ENCODE data around the gene SH3YL1.

The SH3YL1 gene, protein sequence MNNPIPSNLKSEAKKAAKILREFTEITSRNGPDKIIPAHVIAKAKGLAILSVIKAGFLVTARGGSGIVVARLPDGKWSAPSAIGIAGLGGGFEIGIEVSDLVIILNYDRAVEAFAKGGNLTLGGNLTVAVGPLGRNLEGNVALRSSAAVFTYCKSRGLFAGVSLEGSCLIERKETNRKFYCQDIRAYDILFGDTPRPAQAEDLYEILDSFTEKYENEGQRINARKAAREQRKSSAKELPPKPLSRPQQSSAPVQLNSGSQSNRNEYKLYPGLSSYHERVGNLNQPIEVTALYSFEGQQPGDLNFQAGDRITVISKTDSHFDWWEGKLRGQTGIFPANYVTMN
- 26.8 to 92.0 (median 73.9) reads per million in 3 experiments for total RNA-seq

DNA sequence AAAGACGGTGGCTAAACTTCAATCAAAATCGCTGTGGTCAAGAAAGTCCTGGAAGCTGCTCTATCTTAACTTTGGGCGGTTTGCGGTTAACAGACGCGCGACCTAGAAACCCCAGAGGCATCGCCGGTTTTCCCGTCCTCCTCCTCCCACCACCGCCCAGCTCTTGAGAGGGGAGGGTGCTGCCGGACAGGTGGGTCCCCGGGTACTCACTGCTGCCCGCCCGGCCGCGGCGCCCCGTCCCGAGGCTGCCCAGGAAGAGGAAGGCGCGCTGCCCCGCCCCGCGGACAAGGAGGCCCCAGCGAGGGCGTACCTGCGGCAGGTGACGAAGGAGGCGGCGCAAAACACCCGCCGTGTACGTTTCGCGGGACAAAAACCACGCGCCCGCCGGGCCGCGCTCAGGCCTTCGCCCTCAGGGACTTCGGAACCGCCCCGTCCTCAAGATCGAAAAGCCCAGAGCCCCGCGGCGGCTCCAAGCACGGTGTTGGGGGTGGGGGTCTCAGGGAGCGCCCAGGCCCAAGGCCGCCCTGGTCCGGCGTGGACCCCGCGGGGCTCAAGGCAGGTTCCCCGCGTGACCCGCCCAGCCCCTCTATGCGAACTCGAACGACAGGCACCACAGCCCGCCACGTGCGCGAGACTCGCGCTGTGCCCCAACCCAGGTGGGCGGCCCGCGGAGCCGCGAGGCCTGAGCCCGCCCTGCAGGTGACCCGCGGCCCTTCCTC lies at the start of gene SH3YL1:
Gene SH3YL1 (minus strand): TSS at position 259 of the 719 bp plus-strand sequence. CDS start 48 bp downstream, at position 211.
- peak; percentile 71 for DNase-seq

DNA sequence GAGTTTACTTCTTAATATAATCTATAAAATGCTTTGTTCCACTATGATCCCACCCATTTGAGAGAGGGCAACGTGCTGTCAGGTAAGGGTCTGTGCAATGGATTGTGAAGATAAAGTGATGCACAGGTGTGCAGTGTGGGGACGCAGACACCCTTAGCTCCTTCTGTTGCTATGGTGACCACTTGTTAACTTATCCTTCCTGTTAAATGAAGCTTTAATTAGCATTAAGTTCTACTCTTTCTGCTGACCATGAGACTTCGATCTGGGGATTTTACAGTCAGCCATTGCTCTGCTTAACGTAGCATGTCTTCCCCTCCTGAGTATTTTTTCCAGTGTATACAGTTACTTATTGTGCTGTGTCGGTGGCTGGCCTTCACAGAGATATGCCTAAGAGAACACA lies 47.2 kb upstream of the SH3YL1 start:
- DNase-seq = no peak

DNA sequence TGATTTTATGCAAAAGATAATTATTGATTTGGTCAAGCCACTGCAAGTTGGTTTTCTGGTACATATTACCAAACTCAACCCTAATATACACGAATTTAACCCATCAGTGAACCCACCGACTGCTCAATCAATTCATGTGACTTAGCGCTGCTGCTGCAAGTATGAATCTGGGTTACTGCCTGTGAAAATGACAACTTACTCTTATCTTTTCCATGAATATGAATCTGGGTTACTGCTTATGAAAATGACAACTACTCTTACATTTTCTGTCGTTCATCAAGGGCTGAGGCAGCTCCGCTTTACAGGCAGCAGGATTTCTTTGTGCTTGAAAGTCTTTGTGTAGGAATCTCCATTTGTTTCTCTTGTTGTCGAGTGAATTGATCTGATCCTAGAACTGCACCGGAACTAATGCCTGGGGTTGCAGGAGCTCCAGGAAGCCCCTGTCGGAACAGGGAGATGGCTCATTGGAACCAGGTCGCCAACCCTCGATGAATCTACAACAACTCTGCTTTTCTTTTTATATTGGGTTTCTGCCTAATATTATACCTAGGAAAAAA lies 46.2 kb upstream of the SH3YL1 start:
- no peak for DNase-seq

DNA sequence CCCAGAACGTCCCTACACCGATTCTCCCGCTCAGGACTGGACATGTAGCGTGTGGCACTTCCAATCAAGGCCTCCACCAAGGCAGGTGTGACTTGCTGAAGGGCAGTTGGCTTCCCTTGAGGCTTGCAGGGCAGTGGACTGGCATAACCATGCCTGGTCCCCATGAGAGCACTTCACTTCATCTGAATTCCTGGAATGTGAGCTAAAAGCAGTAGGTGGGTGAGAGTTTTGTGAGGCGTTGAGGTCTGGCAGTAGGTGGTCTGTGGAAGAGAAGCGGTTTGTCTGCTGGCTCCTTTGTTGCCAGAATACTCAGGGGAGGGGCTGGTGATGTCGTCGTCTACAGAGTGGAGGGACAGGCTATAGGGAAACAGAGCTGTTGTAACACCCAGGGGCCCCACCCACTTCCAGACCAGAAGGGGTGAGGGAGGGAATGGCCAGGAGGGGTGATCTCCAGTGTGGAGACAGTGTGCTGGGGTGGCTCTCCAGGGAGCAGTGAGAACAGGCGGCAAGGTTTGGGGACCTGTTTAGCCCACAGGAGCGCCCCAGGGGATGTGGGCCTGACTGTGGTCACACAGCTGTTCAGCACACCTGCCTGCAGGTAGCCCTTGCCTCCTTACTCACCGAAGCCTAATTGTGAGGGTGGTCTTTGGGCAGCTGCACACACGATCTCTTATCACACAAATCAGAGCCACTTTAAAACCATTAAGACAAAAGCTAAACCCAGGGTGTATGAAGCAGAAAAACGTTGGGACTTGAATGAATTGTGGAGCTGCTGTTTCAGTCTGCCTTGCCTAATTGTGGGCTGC lies 45.5 kb upstream of the SH3YL1 start:
- DNase-seq = no peak

DNA sequence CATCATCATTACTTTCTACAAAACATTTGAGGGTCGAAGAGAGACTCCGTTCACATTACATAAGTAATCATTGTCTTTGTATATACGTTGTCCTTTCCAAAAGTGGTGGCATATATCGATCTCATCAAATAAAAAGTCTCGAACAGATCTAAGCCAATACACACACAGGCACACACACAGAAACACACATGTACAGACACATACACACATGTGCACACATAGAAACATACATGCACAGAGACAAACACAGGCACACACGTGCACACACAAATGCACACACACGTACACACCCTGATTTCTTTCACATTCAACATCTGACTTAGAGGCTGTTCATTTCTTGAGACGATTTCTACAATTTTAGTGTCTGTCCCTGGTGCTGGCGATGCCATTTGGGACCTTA lies 41.5 kb upstream of the SH3YL1 start:
- DNase-seq = no peak

DNA sequence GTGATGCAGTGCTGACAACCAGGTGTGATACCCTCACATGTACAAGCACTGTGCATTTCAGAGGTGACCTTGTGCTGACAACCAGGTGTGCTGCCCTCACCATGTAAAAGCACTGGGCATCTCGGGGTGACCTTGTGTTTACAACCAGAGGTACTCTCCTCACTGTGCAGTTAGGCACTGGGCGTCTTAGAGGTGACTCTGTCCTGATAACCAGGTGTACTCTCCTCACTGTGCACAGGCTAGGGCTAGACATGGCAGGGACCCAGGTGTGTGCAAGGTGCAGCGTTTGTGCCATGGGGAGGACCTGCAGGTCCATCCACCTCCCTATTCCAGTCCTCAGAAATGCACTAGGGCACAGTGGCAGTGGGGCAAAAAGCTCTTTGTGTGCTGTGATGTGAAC lies 32.5 kb upstream of the SH3YL1 start:
- DNase-seq = no peak

DNA sequence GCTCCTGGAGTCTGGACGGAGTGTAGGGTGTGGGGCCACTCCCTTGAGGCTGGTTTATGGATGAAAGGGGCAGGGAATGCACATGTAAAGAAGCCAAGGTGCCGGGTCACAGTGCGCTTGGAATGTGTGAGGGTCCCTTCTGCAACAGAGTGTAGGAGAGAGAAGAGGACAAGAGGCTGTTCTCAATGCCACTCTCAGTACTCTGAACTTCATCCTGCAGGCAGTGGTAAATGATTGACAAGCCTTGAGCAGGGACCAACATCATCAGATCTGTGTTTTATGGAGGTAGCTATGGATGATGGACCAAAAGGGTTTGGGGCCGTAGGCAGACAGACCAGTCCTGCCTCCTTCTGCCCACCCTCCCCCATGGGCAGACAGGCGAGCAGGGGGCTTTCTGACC lies 31.3 kb upstream of the SH3YL1 start:
- DNase-seq = no peak

DNA sequence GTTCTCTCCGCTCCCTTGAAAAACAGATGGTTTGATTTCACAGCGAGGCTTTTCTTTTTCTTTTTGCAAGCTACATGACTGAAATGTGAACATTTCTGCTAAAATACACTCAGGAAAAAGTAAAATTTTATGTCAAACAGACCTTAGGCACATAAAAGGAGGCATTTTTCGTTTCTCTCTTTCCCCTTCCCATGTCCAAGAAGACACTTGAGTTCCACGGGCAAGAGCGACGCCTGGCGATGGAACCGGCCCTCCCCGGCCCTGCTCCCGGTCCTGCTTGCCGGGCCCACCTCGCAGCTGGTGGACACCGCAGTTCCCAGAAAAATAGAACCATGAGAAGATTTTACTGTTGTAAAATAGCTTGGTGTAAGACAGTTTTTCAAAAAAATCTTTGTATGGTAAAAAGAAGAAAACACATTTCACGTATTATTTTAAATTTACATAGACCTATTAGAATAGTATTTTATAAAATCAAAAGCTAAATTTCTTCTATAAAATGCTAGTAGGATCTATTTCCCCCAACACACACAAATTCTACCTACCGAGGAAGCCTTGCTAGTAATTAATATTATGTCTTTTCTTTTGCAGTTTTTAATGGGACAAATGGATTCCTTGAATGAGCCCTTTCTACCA lies 26.4 kb upstream of the SH3YL1 start:
- peak; percentile 9 for DNase-seq

DNA sequence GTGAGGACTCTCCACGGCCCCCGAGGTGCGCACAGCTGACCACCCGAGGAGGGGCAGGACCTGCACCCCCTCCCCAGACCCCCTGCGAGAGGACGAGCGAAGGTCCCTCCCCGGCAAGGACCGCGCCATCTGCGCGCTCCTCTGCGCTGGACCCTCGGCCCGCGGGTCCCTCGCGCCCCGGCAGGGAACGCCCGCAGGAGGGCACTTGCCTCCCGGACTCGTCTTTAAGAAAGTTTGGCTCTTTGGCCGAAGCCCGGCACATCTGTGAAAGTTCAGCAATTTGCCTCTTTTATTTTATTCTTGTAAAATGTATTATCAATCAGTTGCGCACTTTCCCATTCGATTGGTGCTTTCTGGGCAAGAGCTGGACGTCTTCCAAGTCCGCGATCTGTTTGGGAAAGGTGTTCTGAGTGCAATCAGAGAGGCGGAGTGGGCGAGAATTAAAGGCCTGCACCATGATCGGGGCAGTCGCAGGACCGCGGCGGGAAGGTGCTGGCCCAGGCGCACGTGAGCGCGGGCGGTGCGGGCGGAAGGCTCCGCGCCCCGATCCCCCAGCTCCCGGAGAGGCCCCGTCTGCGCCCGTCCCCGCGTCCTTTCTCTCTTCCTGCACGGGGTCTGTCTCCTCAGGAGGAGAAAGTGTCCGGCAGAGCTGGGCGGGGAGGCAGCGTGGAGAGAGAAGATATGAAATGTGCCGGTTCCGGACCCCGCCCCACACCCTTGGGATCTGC lies 25.7 kb upstream of the SH3YL1 start:
- DNase-seq = no peak

DNA sequence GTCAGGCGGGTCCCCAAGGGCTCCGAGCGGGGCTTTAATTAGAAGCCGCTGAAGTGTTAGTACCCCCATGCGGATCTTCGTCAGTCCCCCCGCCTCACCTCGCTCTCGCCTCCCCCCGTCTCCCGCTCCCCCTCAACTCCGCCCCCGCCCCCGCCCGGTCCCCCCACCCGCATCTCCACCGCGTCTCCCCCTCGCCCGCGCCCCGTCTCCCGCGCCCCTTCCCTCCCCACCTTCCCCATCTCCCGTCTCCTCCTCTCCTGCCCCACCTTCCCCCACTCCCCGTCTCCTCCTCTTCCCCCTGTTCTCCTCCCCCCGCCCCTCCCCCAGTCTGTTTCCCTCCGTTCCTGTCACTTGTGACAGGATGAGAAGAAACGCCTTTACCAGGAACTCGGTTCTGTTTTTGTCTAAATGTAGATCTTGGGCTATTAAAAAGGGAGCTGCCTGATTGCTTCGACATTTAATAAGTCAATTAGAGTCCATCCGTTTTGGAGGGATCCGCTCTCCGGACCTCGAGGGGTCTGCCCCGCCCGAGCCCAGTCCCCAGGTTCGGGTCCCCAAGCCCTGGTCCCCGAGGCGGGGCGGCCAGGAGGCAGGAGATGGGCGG lies 25.0 kb upstream of the SH3YL1 start:
- DNase-seq = no peak

DNA sequence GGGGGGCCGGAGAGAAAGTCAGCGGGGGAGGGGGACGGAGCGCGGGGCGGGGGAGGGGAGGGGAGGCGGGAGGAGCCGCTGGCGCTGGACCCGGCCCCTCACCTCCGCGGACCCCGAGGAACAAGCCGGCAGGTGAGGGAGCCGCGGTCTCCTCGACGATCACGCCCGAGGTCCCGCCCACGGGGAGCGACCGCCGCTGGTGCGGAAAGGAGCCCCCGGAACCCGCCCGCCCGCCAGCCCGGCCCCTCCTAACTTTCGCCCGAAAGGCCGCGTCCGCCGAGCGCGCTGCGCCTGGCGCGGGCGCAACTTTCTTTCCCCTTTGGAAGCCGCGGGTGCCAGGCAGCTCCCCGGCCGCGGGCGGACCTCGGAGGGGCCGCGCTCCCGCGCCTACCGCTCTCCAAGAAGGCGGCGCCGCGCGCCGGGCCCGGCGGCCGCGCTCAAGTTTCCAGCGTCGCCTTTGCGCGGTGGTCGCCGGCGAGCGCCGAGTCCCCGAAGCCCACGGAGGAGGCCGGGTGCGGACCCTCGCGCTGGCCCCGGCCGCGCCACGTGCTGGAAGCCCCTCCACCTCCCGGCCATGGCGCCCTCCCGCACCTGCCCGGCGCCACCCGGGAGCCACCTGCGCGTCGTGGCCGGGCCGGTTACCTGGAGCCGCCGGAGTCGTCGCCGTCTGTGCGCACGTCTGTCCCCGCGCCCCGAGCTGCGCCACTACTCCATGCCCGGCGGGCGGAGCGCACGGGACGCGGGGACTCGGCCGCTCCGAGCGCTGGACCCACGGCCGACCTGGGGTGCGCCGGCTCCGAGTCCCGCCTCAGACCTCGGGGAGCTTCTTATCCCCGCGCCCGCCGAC lies 24.3 kb upstream of the SH3YL1 start, which contains the start of gene ALKAL2:
Gene ALKAL2 (minus strand): TSS at position 181 of the 847 bp plus-strand sequence. CDS start 256 bp downstream, outside the sequence.
- DNase-seq = no peak

DNA sequence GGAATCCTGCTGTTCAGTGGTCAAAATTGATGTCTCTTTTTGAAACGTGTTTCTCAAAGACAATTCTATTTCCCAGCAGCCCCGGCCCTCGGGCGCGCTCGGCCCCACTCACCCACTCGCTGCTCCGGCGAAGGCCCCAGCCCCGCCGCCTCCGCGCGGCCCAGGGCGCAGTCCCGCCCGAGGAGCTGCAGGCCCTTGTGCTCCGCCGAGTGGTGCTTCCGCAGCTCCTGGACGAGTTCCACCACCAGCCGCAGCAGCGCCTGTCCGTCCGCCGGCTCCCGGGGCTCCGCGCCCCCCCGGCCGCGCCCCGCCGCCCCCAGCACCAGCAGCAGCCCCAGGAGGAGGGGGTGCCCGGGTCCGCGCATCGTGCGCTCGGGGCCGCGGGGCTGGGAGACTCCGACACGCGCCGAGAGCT lies 23.6 kb upstream of the SH3YL1 start:
- no peak for DNase-seq

DNA sequence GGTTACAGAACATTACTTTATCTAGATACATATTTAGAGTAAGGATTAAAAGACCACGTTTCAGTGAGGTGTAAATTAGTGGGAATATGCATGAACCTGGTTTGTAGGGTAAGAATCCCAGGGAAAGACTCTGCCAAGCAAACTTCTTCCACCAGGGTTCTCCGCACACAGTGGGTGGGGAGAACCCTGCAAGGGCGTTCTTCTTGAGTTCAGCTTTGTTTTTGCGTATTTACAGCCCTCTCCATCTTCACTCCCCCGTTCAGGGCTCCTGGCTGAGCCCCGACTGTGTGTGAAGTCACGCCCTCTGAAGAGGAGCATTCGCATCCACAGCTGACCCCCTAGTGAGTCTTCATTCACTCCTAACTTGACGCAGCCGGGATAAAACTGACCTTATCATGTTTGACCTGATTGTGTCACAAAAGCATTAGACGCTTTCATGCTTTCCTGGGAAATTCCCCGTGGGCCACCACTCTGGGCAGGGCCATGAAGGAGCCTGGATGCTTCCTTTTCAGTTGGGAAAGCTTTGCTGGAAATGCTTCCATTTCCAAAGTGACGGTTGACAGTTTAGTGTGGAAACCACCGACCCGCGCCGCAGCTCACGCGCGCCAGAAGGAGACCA lies 23.1 kb upstream of the SH3YL1 start:
- no peak for DNase-seq

DNA sequence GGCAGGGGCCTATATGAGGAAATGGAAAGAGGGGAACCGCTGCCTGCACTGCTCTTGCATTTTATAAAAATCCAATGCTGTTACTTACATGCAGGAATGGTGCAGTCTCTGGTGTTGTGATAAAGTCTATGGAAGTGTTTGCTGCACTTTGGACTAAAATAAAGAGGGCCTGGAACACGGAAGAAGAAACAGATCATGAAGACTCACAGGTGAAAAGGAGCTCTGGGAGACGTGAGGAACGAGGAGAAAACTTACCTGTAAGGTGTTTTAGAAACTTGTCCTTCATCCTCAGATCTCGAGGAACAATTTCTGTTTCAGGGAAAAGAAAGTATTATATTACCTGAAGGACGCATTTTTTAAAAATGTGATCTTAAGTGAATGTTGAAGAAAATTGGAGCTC lies 22.2 kb upstream of the SH3YL1 start:
- DNase-seq = no peak

DNA sequence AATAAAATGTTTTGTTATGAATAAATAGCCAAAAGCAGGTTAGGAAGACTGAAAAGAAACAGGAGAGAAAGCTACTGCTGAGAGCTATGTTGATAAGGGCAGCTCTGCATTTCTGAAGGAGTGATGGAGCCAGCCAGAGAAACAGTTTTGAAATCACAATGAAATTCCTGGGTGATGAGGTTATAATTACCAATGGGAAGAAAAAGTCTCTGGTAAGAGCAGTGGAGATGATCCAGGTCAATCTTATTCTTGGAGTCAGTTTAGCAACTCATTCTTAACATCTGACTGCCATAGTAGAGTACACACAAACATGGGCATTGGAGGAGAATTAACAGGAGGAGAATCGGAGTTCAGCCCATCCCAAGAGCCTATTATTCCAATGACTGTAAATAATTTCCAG lies 21.7 kb upstream of the SH3YL1 start:
- DNase-seq = no peak

DNA sequence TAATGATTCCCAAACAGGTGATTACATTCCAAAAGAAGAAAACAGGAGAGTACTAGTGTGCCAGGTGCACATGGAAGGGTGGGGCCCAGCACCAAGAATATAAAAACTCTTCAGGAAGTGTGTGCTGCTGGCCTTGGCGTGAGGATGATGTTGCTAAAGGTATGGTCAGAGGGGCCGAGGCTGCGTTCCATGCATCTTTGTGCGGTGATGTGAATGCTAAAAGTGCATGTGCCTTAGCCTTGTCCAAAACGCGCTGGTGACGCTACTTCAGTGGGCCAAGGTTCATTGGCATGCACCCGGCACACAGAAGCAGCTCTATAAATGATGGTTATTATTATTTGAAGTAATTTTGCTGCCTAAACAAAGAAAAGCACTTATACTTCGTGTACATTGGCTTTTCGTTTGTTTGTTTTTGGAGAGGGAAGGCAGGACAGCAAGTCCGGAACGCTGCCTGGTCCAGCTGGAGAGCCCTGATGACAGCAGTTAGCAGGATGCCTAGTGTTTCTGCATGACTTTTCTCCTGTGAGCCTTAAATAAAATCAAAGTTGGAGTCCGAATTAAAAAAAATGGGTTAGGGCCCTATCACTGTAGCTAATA lies 21.2 kb upstream of the SH3YL1 start:
- DNase-seq = no peak

DNA sequence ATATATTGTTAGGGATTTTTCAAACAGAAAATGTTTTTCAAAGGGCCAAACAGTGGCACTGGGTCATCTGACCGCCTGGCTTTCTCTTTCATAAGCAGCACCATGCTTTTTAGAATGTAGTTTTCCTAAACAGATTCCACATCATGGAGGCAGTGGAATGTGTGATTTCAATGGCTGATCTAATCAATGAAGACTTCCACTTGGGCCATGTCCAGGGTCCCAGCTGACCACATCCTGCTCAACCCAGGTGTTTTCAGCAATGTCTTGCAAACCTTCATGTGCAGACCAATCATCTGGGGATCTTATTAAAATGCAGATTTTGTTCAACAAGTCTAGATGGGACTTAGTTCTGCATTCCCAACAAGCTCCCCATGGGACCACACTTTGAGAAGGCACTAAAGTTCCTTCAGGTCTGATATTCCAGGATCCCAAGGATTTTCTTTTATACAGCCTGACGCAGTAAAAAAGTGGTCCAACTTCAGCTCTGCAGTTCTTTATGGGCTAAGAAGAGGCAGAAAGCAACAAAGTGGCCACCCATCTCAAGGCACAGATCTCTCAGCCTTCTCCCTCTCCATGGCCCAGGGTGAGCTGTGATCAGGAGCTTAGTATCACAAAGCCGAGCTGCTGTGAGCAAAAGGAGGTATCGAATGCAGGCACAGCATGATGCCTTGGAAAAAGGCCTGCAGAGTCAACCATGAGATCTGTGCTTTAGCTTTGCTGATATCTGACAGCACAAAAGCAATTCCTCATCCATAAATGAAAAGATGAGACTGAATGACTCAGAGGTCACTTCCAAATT lies 20.4 kb upstream of the SH3YL1 start:
- no peak for DNase-seq

All from central memory CD4-positive, alpha-beta T cell (primary cell).